ENCODE data around the gene MARCKSL1.

DNA sequence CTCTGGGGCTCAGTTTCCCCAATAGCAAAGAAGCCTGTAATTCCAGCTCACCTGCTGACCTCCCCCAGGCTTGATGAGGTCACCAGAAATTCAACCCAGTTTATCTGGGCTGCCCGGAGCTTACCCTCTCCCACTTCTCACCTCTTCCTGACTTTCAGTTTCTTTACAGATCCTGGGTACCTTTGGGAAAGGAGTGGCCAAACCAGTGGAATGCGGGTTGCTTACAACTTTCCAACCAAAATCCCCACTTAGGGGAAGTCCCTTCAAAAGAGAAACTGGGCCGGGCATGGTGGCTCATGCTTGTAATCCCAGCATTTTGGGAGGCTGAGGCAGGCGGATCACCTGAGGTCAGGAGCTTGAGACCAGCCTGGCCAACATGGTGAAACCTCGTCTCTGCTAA is 5.9 kb upstream of the MARCKSL1 start:
- TF ChIP-seq, protein P1, sequence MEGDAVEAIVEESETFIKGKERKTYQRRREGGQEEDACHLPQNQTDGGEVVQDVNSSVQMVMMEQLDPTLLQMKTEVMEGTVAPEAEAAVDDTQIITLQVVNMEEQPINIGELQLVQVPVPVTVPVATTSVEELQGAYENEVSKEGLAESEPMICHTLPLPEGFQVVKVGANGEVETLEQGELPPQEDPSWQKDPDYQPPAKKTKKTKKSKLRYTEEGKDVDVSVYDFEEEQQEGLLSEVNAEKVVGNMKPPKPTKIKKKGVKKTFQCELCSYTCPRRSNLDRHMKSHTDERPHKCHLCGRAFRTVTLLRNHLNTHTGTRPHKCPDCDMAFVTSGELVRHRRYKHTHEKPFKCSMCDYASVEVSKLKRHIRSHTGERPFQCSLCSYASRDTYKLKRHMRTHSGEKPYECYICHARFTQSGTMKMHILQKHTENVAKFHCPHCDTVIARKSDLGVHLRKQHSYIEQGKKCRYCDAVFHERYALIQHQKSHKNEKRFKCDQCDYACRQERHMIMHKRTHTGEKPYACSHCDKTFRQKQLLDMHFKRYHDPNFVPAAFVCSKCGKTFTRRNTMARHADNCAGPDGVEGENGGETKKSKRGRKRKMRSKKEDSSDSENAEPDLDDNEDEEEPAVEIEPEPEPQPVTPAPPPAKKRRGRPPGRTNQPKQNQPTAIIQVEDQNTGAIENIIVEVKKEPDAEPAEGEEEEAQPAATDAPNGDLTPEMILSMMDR (IDR thresholded peaks at IDR 0.05; ENCODE audit: control extremely low read depth in 1 of 3, insufficient read depth in 1 of 3, low read depth in 1 of 3, low read length in 3 of 3), result no peak
- no peak for TF ChIP-seq POLR2AphosphoS5 (IDR thresholded peaks at IDR 0.05; ENCODE audit: low read depth, low read length)
- no peak for TF ChIP-seq EP300 (IDR thresholded peaks at IDR 0.05; ENCODE audit: borderline replicate concordance in 1 of 2, low read depth in 2 of 2, low read length in 2 of 2)
- TF ChIP-seq EZH2 (IDR thresholded peaks at IDR 0.05; ENCODE audit: low read depth, low read length, severe bottlenecking), result no peak
- TF ChIP-seq BRCA1 (IDR thresholded peaks at IDR 0.05; ENCODE audit: low read depth, low read length), result no peak
- TF ChIP-seq, protein P2, sequence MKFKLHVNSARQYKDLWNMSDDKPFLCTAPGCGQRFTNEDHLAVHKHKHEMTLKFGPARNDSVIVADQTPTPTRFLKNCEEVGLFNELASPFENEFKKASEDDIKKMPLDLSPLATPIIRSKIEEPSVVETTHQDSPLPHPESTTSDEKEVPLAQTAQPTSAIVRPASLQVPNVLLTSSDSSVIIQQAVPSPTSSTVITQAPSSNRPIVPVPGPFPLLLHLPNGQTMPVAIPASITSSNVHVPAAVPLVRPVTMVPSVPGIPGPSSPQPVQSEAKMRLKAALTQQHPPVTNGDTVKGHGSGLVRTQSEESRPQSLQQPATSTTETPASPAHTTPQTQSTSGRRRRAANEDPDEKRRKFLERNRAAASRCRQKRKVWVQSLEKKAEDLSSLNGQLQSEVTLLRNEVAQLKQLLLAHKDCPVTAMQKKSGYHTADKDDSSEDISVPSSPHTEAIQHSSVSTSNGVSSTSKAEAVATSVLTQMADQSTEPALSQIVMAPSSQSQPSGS (IDR thresholded peaks at IDR 0.05; ENCODE audit: low read length), result no peak
- TF ChIP-seq RFX5 (IDR thresholded peaks at IDR 0.05; ENCODE audit: borderline replicate concordance, low read depth, low read length), result no peak
- TF ChIP-seq POLR2A (IDR thresholded peaks at IDR 0.05; ENCODE audit: control extremely low read depth in 1 of 2, low read depth in 2 of 2, low read length in 2 of 2), result no peak
- TF ChIP-seq MAFK (IDR thresholded peaks at IDR 0.05; ENCODE audit: low read depth, low read length), result no peak
- TF ChIP-seq, protein P3, sequence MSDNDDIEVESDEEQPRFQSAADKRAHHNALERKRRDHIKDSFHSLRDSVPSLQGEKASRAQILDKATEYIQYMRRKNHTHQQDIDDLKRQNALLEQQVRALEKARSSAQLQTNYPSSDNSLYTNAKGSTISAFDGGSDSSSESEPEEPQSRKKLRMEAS (IDR thresholded peaks at IDR 0.05), result no peak
- TF ChIP-seq NANOG (IDR thresholded peaks at IDR 0.05; ENCODE audit: insufficient read depth, low read depth, low read length, poor library complexity, severe bottlenecking), result no peak
- no peak for TF ChIP-seq CEBPB (IDR thresholded peaks at IDR 0.05; ENCODE audit: low read depth, low read length)
- TF ChIP-seq SUZ12 (IDR thresholded peaks at IDR 0.05; ENCODE audit: low read length), result no peak
- no peak for TF ChIP-seq RNF2 (IDR thresholded peaks at IDR 0.05; ENCODE audit: borderline replicate concordance, low read depth, low read length, missing control alignments, poor library complexity, severe bottlenecking)

All from H1 (cell line).